Stomach (tissue), 4 donors: Measurements from ENCODE around the gene WWC2.

Source experiments
- POLR2A ChIP-seq, 4 donors: fragments of 450-650 bp; IDR thresholded peaks; one replicate each; pipeline ENCODE4 v1.6.1; 2016; ENCODE audit warnings: antibody characterized with exemption in 4 of 4, control low read depth in 2 of 4, mild to moderate bottlenecking in 1 of 4, moderate library complexity in 1 of 4
- TF ChIP-seq, protein P1 (sequence below), 7 experiments: fragments of 450-650 bp in 4 of 7; fragments of 200-600 bp in 3 of 7; sonication (generic) in 3 of 7; IDR thresholded peaks; one replicate each; pipeline ENCODE4 v1.5.1; 2016 to 2019; ENCODE audit warnings: antibody characterized with exemption in 7 of 7, control low read depth in 2 of 7, mild to moderate bottlenecking in 1 of 7

GRCh38 chr4:183053681-183054080 lies 45.4 kb upstream of the WWC2 start:
- no peak for TF ChIP-seq POLR2A (IDR thresholded peaks at IDR 0.05)
- TF ChIP-seq, protein P1, sequence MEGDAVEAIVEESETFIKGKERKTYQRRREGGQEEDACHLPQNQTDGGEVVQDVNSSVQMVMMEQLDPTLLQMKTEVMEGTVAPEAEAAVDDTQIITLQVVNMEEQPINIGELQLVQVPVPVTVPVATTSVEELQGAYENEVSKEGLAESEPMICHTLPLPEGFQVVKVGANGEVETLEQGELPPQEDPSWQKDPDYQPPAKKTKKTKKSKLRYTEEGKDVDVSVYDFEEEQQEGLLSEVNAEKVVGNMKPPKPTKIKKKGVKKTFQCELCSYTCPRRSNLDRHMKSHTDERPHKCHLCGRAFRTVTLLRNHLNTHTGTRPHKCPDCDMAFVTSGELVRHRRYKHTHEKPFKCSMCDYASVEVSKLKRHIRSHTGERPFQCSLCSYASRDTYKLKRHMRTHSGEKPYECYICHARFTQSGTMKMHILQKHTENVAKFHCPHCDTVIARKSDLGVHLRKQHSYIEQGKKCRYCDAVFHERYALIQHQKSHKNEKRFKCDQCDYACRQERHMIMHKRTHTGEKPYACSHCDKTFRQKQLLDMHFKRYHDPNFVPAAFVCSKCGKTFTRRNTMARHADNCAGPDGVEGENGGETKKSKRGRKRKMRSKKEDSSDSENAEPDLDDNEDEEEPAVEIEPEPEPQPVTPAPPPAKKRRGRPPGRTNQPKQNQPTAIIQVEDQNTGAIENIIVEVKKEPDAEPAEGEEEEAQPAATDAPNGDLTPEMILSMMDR (IDR thresholded peaks at IDR 0.05): no peak
